DMS79 treated with DMSO at 0.1 percent for 48 hours (cell line): ENCODE measurements around the gene NEMP2.

Source experiments
- DNase-seq: peaks from one replicate; lab custom pipeline; 2025; lab: John Stamatoyannopoulos, UW

Gene NEMP2

DNA sequence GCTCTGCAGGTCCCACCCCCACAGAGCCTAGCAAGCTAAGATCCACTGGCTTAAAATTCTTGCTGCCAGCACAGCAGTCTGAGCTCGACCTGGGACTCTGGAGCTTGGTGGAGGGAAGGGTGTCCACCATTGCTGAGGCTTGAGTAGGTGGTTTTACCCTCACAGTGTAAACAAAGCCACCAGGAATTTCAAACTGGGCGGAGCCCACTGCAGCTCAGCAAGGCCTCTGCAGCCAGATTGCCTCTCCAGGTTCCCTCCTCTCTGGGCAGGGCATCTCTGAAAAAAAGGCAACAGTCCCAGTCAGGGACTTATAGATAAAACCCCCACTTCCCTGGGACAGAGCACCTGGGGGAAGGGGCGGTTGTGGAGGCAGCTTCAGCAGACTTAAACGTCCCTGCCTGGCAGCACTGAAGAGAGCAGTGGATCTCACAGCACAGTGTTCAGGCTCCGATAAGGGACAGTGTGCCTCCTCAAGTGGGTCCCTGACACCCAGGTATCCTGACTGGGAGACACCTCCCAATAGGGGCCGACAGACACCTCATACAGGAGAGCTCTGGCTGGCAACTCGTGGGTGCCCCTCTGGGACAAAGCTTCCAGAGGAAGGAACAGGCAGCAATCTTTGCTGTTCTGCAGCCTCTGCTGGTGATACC, 20.0 kb upstream of the NEMP2 start:
- DNase-seq, result peak; percentile 40

DNA sequence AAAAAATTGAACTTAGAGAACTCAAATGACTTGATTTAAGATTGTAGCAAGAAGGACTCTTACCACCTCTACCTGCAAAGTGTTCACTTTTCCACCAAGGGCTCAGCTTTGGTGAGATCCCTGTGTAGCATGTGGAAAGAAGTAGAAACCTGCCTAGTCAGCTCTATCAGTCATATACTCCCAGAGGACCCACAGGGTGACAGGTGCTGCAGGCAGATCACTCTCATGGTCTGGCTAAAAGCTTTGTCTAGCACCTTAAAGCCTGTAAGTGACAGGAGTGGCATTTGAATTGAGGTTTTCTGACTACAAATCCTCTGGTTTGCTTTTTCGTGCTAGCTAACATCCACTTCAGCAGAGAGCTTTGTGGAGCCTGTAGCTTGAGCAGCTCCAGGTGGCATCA, 18.7 kb upstream of the NEMP2 start:
- peak; percentile 72 for DNase-seq

DNA sequence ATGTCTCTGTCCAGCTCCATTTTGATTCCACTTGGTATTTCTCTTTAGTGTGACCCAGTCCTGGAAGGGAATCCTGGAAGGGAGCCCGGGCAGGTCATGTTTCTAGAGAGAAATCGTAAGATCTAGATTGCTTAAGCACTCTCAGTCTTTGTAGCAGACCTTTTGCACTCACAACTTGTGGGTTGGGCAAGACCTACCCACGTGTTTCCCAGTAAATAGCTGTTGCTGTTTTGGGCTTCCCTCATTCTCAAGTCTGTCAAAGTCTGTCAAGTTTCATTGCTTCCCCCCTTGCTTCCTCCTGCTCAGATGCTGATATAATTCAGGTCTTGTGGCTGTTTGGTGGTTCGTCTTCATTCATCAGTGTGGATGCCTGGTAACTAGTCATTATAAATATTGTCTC, 17.4 kb upstream of the NEMP2 start:
- DNase-seq, result no peak

DNA sequence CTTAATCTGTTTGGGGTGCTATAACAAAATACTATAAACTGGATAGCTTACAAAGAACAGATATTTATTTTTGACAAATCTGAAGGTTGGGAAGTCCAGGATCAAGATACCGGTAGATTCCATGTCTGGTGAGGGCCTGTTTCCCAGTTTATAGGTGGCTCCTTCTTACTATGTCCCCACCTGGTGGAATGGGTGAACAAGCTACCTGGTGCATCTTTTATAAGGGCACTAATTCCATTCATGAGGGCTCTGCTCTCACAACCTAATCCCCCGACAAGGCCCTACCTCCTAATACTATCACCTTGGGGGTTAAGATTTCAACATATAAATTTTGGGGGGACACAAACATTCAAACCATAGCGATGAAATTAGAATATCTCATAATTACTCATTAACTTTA, 15.6 kb upstream of the NEMP2 start:
- DNase-seq, result no peak

DNA sequence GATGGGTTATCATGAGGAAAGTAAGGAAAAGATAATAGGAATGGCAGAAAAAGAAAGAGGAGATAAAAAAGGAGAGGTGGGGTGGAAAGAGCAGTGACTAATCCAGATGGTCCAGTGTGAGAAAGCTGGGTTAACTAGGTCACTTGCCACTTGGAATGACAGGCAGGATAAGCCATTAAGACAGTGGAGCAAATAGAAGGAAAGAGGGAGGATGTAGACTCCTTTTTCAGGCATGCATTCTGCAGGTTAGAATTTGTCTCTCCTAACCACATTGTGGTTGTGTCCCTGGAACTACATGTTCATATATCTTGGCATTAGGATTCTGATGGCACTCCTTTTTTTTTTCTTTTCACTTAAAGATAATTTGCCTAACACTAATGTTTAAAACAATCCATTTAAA, 13.4 kb upstream of the NEMP2 start:
- DNase-seq, result no peak

DNA sequence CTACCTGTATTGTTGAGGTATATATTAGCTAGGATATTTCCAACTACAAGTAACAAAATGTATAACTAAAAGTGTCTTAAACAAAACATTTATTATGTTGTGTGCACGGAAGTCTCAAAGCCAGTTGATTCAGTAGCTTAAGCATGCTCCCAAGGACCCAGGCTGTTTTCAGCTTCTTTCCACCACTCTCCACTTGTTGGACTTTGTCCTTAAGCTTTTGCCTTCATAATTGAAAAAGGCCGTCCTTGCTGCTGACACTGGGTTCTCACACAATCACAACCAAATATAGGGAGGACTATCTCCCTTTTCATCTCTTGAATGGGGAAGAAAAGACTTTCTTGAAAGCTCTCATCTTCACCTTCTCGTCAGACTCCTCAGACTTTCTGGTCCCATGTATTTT, 12.2 kb upstream of the NEMP2 start:
- no peak for DNase-seq

DNA sequence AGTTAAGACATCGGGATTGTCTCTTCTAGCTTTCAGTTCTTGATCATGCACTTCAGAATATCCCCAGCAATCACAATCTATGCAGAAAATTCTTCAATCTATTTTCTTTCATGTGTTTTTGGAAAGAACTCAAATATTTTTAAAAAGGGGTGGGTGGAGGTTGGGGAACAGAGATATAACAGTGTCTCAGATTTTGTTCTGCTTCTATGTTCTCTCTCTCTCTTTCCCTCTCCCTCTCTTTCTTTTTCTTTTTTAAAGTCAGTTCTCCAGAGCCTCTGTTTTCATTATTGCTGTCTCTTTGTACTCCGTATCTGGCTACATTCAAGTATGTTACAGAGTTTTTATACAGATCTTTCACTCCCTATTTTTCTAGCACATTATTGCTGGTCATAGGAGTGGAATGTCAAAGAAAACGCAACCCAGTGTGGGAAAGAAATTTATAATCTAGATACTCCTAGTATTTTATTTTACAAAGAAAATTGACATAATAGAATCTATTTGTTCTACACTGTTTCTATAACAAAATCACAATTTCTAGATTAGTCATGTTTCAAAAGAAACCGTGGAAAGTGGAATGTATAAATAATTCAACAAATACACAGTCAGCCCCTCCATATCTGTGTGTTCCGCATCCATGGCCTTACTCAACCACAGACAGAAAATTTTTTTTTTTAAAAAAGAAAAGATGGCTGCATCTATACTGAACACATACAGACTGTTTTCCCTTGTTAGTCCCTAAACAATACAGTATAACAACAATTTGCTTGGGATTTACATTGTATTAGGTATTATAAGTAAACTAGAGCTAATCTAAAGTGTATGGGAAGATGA, 11.2 kb upstream of the NEMP2 start:
- no peak for DNase-seq

DNA sequence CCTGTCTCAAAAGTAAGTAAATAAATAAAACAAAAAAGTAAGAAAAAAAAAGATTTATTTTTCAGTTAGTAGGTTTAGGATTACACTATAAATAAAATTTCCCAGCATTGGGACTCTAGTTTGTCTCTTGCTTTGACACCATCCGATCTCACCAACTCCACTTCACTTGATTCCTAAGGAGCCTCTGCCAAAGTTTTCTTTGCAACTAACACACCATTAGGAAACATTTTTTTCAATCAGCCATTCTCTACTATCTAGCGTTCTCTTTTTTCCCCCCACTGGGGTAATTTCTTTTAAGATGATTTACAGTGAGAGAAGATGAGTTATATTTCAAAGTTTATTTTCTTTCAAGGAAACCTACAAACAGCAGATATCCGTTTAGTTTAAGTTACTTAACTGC, 10.6 kb upstream of the NEMP2 start:
- DNase-seq, result no peak

DNA sequence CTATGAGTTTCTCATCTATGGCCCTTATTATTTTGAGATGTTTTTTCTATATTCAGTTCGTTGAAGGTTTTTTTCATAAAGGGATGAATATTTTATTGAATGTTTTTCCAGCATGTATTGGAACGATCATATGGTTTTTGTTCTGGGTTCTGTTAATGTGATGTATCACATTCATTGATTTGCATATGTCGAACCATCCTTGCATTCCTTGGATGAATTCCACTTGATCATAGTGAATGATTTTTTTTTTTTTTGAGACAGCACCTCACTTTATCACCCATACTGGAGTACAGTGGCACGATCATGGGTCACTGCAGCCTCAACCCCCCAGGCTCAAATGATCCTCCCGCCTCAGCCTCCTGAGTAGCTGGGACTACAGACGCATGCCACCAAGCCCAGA, 5.5 kb upstream of the NEMP2 start:
- no peak for DNase-seq

DNA sequence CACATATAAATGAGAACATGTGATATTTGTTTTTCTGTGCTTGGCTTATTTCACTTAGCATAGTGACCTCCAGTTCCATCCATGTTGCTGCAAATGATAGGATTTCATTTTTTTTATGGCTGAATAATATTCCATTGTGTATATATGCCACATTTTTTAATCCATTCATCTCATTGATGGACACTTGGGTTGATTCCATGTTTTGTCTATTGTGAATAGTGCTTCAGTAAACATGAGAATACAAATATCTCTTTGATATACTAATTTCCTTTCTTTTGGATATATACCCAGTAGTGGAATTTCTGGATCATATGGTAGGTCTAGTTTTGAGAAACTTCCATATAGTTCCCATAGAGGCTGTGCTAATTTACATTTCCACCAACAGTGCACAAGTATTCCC, 3.7 kb upstream of the NEMP2 start:
- no peak for DNase-seq

DNA sequence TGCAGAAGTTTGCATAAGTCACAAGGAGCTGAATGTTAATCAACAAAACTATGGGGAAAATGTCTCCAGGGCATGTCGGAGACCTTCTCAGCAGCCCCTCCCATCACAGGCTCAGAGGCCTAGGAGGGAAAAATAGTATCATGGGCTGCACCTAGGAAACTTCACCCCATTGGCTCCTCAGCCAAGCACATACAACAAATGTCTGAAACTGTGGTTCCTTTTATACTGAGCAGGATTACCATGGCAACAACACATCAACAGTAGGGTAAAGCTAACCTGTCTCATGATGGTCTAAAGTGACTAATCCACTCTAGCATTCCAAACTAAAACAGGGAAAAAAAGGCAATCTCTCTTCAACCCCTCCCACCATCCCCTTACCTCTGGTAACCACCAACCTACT, 3.2 kb upstream of the NEMP2 start:
- no peak for DNase-seq

DNA sequence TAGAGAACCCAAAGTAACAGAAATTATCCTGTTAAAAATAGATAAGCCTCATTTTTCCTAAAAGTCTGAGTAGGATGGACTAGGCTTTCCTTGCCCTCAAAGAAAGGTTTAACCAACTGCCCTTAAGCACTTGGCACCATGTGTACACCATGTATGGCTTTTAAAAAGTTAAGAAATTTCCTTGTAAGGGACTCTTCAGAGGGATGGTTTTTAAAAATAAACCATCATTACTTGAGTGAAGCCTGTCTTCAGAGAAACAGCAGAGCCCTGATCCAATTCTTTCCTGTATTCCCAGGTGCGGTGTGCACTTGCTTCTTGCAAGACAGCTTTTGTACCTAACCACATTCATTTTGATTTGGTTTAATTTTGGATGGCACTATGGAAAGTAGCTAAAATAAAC, 1.1 kb upstream of the NEMP2 start:
- DNase-seq, result peak; percentile 56

DNA sequence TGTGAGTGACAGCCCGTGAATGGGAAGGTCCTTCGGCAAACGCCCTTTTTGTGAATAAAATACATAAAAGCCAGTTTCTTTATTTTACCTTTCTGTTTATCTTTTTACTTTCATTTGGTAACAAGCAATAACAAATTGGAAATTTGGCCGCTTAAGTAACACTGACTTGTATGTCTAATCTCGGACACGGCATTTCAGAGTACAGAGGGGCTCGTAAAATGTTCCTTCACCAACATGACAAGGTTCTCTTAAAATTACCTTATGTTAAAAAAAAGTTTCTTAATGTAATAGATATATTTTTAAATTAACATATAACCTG, 558 bp upstream of the NEMP2 start:
- peak; percentile 64 for DNase-seq

DNA sequence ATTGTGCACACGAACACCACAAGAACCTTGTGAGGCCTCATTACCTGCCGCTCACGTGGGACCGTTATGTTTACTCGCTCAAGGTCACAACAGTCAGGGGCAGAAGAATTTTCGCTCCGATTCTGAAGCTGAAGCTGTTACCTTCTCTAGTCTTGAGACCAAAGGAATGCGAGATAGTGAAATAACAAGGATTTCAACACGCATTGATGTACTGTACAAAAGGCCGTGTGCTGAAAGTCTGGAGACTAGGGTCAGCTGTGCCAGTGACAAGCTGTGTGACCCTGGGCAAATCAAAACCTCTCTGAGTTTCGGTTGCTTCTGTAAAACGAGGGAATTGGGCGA, 583 bp downstream of the NEMP2 start:
- no peak for DNase-seq

DNA sequence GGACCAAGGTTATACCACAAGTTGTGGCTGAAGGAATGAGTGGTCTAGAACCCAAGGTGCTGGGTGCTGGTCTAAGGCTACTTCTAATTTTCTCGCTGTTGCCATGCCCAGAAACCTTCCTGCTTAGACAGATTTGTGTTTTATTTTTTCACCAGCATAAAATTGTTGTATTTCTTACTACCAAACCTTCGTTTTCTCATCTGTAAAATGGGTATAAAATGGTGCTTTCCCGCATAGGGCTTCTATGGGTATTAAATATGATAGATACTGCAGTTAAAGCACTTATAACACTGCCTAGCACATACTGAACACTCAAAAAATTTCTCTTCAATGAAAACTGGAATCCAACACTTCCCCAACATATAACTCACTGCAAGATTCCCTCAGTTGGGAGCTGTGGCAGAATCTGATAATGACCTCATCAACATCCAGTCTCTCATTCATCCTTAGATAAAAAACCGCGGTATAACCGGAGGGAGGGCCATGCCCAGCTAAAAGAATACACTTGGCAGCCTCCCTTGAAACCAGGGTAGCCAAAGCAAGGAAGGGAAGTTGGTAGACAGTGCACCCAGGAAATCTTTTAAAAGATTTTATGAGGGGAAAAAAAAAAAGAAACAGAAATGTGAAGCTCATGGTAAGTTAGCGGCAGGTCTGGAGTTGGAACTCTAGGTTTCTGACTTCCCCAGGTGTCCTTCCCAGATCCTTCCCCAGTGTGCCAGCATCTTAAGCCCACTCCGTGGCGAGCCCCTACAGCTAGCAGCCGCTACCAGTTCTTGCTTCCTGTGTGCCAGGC, 1.2 kb downstream of the NEMP2 start:
- no peak for DNase-seq

DNA sequence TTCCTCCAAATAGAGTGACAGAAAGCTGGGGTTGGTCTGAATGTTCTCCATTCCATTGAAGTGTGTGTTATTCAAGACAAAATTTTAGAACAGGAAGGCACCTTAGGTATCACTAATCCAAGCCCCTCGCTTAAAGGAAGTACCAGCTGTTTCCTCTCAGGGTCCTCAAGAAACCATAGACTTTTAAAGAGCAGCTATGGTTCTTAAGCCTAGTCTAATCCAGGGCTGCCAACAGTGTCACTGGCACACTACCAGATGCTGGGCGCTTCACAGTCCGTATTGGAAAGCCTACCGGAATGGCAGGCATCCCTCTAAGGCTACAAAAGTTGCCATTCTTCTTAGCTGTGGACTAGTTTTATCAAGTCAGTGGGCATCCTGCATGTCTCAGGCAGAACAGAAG, 1.9 kb downstream of the NEMP2 start:
- no peak for DNase-seq

DNA sequence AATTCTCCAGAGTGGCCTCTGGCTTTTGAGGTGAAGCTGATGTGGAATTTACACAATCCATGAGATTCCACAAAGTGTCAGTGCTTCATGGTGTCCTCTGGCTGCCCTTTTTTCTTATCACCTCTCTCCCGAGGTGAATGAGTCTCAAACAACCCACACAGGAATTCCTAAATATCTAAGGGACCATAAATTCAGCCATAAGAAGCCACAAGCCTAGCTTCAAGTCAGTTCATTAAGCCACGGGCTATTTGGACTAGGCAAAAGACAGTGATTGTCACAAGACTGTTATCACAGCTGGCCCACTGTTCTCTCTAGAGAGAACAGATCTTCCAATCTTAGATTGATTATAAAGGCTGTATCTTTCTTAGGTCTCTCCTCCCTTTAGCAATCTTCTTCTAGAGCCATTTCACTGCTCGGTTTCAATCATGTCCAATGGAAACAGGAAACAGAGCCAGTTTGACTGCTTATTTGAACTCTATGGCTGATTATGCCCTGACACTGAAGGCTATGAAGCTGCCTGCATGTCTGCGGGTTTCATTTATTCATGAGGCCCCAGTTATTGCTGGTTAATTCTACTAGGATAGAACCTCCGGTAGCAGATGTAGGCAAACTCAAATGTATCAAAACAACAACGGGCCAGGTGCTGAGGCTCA, 4.1 kb downstream of the NEMP2 start:
- DNase-seq, result no peak

DNA sequence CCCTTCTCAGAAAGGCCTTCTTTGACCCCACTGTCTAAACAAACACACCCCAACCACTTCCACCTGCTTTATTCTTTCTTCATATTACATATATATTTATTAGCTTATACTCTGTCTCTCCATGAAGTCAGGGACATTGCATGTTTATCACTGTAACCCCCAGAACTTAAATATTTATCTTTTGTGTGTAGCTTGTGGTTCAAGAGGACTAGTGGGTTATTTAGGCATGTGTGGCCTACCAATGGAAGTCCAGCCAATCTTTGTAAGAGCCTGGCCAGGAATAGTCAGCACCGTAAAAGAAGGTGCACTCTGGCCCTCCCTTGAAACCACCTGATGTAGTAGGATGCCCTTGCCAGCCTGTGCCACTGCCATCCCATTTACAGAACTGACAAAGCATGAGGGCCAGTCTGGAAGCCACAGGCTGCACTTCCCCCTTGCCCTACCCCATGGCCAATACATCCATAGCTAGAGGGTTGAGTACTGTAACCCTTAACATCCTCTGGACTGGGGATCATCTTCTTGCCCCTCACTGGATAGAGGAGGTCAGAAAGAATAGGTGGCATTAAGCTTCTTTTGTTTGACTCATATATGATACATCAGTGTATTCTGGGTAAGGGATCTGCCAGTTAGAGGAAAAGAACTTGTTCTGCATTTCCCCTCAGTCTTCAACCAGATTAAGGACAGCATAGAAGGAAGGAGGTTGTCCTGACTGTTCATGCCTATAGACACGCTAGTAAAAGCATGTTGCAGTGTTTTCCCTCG, 4.9 kb downstream of the NEMP2 start:
- DNase-seq, result no peak

DNA sequence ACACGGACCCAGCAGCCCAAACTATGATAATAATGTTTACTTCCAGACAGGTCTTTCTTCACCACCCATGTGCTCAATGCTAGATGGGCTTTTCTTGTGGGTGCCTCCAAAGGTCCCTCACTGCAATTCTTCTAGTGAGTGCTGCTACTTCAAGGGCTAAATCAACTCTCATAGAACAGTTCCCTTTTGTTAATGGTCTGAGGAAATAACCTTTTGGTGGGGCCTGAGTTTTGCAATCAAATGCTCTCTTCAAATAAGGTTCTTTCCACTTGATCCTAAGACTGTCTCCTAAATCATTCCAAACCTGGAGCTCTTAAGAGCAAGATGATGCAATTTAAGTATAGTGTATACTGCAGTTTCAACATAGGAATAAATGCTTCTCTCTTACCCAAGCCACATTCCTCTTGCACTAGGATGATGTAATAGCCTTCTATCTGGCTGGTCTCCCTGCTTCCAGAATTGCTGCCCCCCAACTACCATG, 6.0 kb downstream of the NEMP2 start:
- no peak for DNase-seq

DNA sequence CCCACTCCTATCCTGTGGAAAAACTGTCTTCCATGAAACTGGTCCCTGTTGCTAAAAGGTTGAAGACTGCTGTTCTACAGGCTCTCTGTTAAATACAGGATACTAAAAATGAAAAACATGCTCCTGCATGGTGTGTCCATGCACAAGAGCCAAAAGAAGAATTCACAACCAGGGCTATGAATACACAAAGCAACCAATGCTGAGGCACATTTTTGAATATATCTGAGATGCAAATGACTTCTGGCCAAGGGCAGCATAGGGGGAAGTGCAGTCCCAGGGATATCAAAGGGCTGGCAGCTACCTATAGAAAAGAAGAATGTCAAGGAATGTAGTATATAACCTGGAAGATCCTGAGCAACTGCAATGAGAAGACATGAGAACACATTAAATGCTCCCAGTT, 6.6 kb downstream of the NEMP2 start:
- DNase-seq, result no peak

DNA sequence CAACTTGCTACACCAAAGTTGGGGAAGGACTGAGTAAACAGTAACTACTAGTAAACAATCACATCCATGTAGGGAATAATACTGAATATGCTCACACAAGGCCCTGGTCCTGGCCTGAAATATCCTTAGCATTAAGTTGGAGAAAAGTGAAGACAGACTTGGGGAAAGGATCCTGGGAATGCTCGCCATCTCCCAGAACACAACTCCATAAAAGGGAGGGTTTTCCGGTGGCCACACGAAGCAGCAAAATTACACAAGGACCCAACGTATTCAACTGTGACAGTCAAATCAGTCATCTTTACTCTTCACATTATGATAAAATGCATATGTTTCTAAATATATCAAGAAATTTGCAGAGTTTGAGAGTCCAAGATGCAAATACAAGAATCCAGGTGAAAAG, 7.3 kb downstream of the NEMP2 start:
- DNase-seq, result no peak
